Activated CD8-positive, alpha-beta memory T cell treated with anti-CD3 and anti-CD28 coated beads, Interleukin-2, amount 50 U/mL, for 4 hours (primary cell): ENCODE measurements around the gene CYFIP2.
"Not testable (repeated sequence)": the region's sequence is repeated elsewhere in the genome, so short reads cannot be mapped to it uniquely, and the experiment has no call there.

ENCODE experiments used
- DNase-seq: peaks from one replicate; pipeline ENCODE4 v3.0.0-alpha.2; 2020

CYFIP2 gene

GRCh38 chr5:157265714-157266285 is at the start of gene CYFIP2:
Gene CYFIP2, plus strand, starts transcription at chr5:157266123. Its CDS starts 19,239 bp downstream, at chr5:157285362.
- peak; percentile 81 for DNase-seq

GRCh38 chr5:157216391-157217142 is 49.4 kb upstream of the CYFIP2 start:
- no peak for DNase-seq

DNA sequence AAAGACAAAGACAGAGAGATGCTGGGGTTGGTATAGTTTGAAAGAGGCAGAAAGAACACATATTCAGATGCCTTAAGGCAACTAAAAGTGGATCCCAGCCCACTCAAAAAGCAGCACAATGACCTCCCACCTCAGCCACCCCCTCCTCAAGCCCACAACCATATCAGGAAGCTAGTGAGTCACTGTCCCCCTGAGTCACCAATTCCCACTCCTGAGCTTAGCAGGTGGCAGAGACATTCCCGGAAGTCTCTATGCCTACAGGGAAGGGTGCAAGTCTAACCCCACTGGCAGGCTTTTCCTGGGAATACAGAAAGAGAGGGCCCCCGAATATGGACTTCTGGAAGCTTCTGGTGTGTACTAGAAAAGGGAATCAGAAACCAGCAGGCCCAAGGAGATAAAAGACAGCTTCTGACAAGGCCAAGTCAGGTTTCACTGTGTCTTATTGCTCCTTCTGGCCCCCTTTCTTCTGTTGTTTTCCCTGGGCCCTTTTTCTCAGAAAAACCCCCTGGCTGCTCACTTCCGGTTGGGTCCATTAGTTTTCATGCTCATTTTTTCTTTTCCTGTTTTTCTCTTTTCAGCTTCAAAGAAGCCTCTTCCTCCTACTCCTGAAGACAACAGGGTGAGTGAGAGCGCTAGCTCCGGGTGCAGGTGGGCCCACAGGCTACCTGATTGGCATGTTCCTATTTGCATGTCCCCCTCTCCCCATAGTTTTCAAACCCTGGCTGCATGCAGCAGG is 48.5 kb upstream of the CYFIP2 start:
- peak; percentile 72 for DNase-seq

DNA sequence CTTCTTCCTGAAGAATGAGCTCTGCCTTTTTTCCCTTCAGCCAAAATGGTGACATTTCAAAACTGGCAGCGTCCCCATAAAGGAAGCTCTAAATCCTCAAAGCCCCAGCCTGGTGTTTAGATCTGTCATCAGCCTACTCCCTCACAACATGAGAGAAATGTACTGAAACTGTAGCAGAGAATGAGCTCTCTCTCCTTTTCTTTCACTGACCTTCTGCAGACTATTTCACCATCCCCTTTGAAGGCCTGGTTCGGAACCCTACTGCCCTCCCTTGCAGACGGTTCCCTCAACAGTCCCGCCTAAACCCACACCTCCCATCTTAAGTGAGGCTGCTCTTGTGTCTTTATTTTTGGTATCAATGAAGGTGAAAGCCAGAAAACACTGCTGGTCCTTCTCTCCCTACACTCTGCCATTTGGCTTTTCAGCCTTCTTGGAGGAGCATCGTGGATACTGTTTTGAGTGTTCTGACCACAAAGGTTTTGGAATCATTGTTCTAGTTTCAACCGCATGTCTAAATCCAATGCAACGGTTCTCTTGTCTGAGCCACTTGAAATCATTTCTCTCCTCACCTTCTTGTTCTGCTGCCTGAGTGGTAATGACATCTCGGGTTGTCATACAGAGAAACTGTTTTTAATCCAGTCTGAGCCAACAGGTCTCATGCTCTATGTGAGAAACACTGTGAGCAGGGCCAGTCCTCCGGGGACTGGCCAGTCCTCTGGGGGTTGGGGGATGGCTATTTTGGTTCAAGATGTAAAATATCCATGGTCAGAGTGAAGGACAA is 46.2 kb upstream of the CYFIP2 start:
- DNase-seq, result no peak

- no peak for DNase-seq
Measured at GRCh38 chr5:157221959-157222358, 44.0 kb upstream of the CYFIP2 start.

GRCh38 chr5:157222506-157223230 is 43.3 kb upstream of the CYFIP2 start:
- DNase-seq, result peak; percentile 74

- no peak for DNase-seq
Measured at GRCh38 chr5:157225469-157226422, 40.2 kb upstream of the CYFIP2 start.

DNA sequence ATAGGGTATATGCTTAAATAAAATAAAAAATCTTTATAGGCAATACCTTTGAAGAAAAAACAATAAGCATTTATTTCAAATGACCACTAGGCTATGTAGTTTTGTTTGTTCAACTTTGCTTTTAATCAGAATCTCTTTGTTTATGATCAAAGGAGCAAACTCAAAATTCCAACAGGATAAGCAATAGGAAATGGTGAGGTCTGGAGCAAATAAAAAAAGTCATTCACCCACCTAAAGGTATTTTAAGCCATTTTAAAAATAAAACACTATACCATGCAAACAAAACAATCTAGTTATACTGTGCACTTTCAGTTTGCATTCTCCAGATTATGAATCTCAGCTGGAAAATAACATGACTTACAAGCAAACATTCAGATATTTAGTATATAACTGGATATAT is 35.3 kb upstream of the CYFIP2 start:
- no peak for DNase-seq

DNA sequence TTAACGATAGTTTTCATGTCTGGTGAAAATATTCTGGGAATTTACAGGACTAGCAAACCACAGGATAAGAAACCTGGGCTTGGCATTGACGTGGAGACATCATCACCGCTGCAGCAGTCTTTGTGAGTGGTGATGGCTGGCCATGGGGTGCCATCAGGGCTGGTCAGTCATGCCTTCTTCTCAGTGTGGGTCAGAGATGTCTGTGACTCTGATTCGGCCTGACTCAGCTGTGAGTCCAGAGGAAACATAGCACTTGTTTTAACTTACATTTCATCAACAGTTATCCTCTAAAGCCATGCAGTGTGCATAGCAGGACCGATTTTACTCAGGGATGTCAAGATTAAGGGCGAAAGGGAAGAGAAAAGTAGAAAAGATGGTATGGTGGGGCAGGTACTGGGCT is 33.2 kb upstream of the CYFIP2 start:
- no peak for DNase-seq

- DNase-seq, result no peak
Measured at GRCh38 chr5:157233515-157233914, 32.4 kb upstream of the CYFIP2 start.

DNA sequence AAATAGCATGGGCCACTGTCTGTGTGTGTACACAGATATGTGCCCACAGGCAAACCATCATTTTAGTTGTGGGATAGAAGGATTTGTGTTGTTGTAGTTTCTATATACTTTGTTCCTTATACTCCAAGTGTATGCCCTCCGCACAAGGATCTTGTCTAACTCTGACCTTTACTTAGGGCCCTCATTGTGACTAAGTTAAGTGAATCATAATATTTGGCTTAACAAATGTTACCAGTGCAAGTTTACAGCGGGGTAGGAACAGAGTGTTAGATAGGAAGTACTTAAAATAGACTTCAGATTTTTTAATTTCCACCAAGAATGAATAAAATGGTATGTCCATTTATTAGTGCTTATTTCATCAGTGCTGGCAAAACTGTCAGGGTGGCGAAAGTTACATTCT is 29.5 kb upstream of the CYFIP2 start:
- DNase-seq, result no peak

DNA sequence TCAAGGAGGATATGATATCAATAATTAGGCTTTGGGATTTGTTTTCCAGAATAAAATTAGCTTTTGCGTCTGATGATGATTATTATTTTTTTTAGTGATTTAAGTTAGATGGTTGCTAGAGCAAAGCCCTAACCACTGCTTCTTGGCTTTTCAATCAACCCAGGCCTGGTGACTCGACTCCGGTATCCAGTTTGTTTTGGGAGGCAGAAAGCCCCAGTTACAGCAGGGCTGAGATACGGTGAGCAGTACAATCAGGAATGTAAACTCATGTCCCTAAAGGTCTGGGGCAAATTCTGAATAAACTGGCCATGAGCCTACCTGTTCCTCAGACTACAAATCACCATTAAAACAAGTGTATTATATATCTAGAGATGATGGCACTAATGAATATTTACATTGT is 24.4 kb upstream of the CYFIP2 start:
- DNase-seq, result no peak

DNA sequence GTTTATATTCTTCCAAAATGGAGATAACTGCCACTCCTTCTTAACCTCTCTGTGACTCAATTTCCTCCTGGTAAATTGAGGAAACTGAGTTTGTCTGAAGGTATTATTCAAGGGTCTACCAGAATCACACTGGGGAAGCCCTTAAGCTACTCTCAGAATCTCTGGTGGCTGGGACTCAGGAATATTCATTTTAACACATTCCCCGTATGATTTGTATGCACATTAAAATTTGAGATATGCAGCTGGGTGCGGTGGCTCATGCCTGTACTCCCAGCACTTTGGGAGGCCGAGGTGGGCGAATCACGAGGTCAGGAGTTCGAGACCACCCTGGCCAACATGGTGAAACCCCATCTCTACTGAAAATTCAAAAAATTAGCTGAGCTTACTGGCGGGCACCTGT is 21.2 kb upstream of the CYFIP2 start:
- DNase-seq, result not testable (repeated sequence)

- DNase-seq, result no peak
Measured at GRCh38 chr5:157245476-157245875, 20.4 kb upstream of the CYFIP2 start.

DNA sequence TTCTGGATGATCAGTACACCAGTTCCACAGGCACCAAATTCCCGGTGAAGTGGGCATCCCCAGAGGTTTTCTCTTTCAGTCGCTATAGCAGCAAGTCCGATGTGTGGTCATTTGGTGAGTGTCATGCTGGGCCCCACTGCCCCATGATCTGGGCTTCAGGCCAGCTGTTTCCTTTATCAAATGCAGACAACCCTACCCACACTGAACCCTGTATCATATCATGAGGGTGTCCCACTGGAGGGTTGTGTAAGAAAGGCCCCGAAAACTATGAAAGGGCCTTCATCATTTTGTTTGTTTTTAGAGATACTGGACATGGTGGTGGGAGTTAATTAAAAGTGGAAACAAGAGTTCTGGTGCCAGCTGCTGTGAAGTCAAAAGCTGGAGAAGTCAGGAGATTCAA is 20.0 kb upstream of the CYFIP2 start:
- no peak for DNase-seq

GRCh38 chr5:157247267-157247666 is 18.7 kb upstream of the CYFIP2 start:
- no peak for DNase-seq

- no peak for DNase-seq
Measured at GRCh38 chr5:157248821-157249470, 17.0 kb upstream of the CYFIP2 start.

DNA sequence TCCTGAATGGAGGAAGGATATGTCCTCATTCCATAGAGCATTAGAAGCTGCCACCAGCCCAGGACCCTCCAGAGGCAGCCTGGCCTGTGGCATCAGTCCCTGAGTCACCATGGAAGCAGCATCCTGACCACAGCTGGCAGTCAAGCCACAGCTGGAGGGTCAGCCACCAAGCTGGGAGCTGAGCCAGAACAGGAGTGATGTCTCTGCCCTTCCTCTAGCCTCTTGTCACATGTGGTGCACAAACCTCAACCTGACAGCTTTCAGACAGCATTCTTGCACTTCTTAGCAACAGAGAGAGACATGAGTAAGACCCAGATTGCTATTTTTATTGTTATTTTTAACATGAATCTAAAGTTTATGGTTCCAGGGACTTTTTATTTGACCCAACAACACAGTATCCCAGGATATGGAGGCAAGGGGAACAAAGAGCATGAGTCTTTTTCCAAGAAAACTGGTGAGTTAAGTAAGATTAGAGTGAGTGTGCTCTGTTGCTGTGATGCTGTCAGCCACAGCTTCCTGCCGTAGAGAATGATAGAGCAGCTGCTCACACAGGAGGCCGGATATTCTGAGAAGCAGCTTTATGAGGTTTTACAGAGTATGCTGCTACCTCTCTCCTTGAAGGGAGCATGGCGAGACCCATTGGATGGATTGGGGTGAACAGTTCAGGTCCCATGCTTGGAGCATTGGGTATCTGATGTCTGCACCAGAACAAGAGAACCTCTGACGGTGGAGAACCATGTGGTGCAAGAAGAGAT is 13.0 kb upstream of the CYFIP2 start:
- DNase-seq, result peak; percentile 49

- no peak for DNase-seq
Measured at GRCh38 chr5:157253547-157253946, 12.4 kb upstream of the CYFIP2 start.

DNA sequence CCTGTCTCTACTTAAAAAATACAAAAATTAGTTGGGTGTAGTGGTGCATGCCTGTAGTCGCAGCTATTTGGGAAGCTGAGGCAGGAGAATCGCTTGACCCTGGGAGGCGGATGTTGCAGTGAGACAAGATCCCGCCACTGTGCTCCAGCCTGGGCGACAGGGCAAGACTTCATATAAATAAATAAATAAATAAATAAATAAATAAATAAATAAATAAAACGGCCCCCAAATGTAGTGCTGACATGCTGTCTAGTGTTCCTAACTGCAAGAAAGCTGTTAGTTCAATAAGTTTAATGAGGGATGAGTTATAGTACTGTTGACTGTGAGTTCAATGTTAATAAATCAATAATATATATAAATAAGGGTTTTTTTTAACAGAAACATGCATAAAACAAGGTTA is 7.5 kb upstream of the CYFIP2 start:
- DNase-seq, result no peak
